HG03135 (cell line): ENCODE measurements around the gene KAT6B.
"Not testable (repeated sequence)": the region's sequence is repeated elsewhere in the genome, so short reads cannot be mapped to it uniquely, and the experiment has no call there.

Source experiments
- ATAC-seq: cut with Tn5 transposase; IDR thresholded peaks from one replicate; pipeline ENCODE4 v1.9.1; 2021; ENCODE audit warnings: mild to moderate bottlenecking, moderate library complexity; ENCODE audit not compliant: unreplicated experiment

The KAT6B gene

DNA sequence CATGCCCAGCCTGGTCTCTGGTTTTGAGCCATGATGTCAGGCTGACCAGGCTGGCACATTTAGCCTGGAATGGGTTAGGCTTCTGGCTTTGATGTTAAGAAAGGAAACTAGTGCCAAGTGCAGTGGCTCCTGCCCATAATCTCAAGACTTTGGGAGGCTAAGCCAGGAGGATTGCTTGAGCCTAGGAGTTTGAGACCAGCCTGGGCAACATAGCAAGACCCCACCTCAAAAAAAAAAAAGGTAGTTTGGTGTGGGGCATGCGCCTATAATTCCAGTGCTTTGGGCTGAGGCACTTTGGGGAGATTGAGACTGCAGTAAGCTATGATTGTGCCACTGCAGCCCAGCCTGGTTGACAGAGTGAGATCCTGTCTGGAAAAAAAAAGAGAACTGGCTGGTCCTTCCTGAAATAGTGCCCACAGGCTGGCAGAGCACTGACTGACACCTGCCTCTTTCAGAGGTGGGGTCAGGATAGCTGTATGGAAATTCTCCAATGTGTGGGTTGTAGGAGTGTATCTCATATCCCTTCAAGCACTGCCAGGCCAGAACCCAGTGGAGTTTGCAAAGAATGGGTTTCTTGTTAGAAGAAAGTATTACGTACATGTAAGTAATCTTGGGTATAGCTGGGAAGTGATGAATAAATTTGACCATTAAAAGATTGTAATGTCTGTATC lies 61.3 kb downstream of the KAT6B start:
- no peak for ATAC-seq

DNA sequence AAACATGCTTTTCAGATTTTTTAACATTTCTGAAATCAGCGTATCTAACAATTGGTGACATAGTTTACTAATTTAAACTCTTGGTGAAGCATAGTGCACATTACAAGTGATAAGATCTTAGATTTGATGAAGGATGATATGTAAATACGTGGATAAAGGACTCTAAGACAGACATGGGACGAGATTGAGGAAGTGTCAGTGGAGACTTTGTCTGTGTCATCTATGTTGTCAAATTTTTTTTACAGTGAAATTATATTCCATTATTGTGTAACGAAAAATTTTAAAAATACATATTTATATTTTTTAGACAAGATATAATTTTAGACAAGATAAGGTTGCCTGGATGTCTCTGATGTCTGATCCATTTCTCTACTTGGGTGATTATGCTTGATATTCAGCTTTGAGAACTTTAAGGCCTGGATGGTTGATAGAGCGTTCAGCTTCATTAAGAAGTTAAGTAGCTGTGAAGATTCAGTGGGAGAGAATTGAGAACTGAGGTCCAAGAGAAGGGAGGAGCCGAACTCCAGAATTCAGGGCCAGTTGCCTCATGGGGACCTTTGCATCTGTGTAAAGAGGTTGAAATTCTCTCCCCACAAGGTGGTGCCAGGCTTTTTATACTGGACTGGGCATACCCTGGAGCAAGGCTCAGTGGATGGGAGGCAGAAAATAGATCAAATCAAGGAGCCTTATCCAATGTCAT lies 62.7 kb downstream of the KAT6B start:
- no peak for ATAC-seq

DNA sequence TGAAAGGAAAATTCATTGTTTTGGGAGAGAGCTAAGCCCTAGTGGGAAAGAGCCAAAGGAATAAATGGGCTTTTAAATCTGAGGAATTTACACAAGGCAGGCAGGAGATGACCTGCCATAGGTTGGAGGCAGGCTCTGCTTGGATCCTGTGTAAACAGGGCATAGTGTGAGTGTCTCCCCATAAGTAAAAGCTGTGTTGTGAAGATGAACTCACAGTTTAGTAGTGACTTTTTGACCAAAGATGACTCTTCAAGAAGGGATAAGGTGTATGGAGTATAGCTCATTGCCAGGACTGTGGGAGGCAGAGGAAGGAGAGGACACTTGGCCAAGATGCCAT lies 63.2 kb downstream of the KAT6B start:
- no peak for ATAC-seq

DNA sequence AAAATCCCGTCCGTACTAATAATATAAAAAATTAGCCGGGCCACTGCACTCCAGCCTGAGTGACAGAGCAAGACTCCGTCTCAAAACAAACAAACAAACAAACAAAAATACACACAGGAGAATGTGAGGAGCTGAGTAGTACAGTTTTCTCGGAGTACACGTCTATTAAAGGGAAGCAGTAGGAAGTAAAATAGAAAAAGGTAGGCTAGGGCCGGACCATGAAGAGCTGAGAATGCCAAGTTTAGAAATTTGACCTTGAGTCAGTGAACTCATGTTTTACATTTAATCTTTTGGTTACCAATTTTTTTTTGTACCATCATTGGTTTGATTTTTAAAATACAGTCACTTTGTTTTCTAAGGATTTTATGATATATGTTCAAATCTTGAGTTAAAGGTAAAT lies 64.1 kb downstream of the KAT6B start:
- no peak for ATAC-seq

DNA sequence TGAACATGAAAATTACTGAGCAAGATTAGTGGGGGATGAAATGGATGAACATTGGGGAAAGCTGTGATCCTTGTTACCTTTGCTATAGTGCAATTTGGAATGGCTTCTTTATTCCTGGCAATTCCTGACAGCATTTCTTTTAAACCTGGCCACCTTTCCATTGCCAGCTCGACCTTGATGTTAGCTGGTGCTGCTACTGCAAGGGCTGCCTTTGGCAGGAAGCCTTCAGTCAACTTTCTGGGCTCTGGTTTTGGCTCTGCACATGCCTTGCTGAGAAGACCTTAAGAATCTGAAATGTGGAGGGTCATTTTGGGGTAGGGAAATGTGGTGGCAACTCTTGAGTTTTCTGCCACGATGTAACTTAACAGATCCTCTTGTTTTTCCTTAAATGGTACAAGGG lies 64.7 kb downstream of the KAT6B start:
- ATAC-seq: no peak

DNA sequence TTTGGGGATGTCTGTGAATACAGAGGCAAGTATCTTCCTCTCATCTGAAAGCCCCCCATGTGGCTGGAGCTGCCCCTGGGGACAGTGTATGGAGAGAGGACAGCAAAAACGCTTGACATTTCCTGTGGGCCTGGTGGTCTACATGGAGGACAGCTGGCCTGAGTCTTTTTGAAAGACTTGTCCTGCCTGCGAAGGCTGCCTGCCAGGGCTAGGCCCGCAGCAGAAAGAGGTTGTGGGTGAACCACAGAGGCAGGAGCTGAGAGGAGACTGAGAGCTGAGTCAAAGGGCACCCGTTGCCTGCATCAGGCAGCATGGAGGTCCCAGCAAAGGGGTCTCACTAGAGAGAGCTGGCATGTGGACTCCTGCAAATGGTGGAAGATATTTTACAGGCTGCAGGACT lies 66.4 kb downstream of the KAT6B start:
- no peak for ATAC-seq

DNA sequence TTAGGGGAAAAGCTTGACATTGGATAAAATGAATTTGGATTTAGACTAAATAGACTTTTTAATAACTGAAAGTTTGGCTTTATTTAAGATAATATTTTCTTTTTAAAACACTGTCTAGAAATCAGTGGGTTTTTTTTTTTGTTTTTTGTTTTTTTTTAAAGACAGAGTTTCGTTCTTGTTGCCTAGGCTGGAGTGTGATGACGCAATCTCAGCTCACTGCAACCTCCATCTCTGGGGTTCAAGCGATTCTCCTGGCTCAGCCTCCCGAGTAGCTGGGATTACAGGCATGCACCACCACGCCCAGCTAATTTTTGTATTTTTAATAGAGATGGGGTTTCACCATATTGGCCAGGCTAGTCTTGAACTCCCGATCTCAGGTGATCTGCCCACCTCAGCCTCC lies 66.9 kb downstream of the KAT6B start:
- ATAC-seq: not testable (repeated sequence)

DNA sequence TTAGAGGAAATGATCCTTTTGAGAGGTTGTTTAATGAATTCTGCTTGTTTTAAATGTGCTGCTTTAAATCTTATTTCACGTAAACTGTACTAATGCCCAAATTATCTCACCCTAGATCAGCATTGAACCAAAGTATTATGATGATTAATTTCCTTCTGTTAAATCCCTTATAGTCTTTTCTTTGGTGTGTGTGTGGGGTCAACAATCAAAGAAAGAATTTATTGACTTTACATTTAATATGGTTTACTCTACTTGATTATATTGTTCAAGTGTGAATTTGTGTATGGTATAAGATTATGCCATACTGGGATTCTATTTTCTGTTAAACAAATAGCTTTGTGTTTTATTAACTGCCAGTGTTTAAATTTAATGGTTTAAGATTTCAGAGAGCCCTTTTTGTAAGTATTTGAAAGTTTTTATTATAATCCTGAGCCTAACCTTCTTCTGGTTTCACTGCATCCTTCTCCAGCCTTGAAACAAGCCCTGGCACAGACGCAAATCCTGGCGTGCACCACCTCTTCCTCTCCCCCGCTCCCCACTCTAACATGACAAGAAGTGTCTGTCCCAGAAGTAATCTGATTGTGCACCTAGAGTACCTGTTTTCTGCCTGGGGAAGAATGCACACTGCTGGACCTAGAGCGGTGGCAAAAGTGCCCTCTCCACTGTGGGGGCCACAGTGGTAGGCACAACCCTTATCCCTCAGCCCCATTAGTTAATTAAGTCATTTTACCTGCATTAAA lies 70.6 kb downstream of the KAT6B start:
- no peak for ATAC-seq

DNA sequence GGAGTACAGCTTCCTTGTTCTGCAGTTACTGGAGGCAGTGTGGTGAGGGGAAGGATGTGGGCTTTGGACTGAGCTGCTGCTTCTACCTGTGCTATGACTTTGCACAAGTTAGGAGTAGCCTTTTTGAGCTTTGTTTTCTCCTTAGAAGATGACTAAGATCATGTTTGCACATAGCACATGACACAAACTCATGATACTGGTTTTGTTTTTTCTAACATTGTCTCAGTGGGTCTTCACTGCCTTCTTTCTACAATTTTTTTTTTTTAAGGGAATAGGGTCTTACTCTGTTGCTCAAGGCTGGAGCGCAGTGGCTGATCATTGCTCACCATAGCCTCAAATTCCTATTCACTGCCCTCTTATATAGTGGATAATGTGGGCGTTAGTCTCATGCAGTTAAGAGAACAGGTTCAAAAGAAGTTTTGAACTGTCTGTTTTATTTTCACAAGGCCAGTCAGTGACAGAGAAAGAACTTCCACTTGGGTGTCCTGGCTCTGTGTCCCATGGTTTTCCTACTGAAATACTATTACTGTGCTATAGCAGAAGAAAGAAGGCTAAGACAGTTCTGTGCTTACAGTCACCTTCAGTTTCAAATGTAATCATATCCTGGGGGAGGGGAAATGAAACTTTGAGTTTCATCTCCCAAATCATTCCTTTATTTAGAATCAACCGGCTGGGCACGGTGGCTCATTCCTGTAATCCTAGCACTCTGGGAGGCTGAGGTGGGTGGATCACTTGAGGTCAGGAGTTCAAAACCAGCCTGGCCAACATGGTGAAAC lies 72.0 kb downstream of the KAT6B start:
- peak; percentile 62 for ATAC-seq

DNA sequence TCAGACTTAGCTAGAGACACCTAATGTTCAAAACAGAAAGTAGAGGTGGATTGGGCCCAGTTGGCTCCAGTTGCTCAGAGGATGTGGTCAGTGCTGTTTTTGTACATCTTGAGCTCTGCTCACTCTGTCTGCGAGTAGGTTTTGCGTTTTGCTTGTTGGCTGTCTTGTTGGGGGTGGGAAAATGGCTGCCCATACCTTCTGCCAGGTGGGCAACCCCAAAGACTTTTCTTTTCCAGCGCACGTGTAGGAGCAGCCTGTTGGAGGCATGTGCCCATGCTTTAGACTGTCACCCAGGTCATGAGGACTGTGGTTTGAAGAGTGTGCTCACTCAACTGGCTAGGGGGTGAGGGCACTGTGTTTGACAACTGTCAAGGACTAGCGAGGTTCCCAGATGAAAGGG lies 73.9 kb downstream of the KAT6B start:
- ATAC-seq: peak; percentile 53

DNA sequence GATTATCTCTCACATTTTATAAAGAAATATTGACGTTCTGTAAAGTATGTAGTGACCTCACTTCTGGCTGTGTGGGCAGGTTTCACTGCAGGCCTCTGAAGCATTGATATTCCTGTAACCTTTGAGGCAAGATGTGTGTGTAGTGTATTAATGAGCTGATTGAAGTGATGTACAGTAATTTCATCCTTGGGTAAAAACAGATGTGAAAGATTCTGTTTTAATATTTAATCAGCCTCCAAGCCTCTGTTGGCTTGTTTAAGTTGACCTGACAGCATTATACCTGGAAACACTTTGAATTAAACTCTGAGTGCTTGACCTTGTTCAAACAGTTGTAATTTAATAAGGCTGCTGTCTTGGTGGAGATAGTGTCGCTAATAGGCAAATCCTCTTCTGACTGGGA lies 74.9 kb downstream of the KAT6B start:
- no peak for ATAC-seq

DNA sequence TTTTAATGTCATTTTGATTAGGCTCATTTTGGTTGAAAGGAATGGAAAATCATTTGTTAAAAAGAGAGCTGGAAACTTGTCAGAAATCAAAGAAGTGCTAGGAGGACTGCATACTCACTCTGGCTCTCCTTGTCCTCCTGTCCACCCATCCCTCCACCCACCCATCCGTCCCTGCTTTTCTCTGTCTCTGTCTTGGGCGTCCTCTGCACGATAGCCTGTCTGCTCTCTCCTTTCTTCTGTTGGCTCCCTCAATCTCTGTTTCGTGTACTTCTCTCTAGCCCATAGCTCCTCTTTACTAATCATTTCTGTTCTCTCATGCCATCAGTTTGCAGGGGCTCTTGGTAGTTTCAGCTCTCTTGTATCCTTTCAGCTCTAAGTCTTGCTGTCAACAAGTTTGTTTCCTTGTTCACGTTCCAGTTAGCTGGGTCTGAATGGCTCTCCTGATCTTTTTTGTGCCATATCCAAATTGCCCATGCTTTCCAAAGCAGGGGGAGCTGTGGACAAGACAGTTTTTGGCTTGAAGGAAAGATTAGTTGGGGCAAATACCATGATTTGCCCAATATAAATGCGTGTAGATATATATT lies 75.6 kb downstream of the KAT6B start:
- no peak for ATAC-seq

DNA sequence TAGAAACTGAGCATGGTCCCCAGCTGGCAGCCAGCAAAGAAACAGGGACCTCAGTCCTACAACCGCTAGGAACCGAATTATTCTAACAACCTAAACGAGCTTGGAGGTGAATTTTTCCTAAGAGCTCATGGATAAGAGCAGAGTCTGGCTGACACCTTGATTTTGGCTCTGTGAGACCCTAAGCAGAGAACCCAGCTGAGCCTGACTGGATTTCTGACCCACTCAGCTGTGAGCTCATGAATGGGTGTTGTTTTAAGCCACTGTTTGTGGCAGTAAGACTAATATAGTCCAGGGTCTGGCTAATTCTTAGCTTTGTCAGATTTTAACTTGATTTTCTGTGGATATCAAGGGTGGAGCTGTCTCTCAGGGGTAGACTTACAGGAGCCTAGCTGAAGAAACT lies 77.1 kb downstream of the KAT6B start:
- ATAC-seq: no peak

DNA sequence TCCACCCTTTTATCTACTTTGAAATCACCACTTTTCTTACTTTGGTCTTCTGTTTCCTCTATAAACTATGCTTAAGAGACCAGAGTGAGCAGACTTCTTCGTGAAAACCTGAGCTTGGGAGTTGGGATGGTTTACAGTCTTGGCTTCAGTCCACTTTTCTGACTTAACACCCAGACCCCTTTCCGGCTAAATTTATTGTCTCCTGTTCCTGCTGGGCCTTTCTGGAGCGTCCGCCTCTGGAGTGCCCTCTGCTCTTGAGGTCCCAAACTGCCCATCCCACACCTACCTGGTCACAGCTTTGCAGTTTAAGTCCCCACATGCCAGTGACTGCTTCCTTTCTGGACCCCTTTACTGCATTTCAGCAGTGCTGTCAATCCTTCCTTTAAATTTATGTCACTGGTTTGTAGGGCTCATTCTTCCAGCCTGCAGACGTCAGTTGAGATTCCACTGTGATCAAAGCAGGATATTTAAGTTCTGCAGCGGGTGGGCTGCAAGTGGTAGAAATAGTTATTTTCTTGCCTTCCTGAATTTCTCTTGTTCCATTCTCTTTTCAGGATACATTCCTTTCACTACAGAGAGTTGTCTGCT lies 80.3 kb downstream of the KAT6B start:
- no peak for ATAC-seq

DNA sequence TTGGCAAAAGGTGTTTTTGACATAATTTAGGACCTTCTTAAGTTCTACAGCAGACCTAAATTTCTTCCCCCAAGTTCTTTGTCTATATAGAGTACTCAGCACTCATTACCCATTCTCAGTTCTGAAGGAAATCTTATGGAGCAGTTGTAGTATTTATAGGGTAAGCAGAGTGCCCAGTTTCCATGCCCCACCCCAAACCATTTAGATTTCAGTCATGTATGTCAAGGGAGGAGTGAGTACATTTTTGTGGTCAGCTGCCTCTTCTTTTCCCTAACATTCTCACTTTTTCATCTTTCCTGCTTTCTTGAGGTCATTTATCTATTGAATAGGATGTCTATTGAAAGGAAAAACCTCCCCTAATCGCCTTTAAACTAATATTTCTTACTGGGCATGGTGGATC lies 83.3 kb downstream of the KAT6B start:
- ATAC-seq: no peak

DNA sequence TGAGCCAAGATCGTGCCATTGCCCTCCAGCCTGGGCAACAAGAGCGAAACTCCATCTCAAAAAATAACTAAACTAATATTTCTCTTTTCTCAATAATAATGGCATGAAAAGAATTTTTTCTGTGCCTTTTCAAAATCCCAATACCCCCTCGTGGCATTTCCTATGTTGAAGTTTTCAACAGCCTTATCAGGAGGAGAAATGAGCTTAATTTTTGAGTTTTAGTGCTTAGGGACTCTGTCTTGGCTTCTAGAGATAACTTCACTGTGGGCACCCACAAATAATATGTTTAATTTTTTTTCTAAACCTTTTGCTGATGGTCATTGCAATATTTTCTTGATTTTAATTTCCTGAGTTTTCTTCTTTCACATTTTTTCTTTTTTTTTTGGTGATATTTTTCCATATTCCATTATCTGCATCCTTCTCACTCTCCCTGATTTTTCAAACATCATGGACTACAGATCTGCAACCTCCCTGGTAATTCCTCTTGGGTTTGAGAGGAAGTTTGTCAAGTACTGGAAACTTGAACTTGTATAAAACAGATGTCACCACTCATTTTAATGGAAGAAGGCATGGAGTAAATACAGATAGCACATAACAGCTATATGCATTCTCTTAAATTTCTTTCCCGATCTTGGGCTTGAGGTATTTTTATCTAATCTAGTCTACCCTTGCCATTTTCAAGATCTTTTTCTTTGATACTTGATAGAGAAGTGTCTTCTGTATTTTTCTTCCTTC lies 84.0 kb downstream of the KAT6B start:
- ATAC-seq: no peak

DNA sequence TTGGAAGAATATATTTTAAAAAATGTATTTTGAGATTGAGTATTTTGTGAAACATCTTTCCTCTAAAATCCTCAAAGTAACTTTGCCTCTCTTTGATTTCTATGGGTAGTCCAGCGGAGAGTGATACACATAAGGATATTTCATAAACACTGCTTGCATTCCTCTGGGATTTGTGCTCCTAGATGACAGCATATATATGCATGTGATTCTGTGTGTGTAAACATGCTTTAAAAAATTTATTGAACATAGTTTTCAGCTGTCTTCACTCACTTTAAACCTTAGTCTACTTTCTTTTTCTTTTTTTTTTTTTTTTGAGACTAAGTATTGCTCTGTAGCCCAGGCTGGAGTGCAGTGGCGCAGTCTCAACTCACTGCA lies 84.6 kb downstream of the KAT6B start:
- ATAC-seq: no peak

DNA sequence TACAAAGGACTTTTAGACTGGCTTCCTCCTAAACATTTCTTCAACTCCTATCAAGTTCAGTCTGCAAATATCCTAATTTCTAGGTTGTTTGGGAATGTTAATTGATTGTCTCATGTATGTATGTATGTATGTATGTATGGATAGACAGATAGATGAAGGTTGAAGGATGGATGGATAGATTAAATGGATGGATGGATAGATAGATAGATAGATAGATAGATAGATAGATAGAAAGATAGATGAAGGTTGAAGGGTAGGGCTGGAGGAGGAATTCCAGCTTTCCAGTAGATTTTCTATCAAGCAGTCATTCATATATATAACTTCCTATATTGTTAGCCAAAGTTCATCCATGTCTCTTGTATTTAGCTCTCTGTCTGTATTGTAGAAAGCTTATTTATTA lies 85.8 kb downstream of the KAT6B start:
- no peak for ATAC-seq

DNA sequence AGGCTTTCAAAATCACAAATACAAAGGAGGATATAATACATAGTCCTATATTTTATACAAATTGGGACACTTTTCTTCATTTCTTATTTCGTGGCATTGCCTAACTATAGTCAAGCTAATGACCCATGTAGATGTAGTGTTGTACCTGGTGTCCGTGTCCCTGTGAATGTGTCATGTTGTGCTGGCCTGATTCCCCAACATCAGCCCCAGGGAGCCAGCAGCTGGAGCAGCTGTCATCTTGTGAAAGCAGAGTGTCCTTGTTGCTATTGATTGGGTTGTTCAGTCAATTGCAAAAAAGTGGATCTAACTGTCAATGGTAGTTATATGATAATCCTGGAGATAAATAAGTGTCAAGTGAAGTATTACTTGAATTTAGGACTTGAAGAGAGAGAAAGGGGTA lies 86.3 kb downstream of the KAT6B start:
- no peak for ATAC-seq

DNA sequence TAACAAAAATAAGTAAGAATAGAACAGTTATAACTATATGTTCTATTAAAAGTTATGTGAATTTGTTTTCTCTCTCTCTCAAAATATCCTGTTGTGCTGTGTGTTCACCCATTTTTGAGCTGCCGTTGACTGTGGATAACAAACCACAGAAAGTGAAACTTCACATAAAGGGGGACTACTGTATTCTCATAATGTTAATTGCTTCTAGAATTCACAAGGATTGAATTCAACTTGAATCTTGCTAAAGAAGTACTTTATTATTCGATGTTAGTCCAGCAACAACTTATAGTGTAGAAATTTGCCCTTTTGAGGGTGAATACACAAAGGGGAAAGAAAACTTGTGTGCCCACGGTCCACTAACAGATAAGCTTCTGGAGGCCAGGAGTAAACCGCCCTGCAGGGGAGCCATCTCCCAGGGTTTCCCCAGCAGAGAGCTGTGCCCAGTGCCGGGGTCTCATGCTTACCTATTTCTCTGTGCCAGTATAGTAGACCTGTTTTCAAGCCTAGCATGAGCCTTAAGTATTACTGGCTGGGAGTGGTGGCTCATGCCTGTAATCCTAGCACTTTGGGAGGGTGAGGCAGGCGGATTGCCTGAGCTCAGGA lies 87.1 kb downstream of the KAT6B start:
- no peak for ATAC-seq
